GM12874 (cell line): ENCODE results near the gene TTC34.

ENCODE experiments used
- CTCF ChIP-seq: IDR thresholded peaks from 2 replicates; pipeline ENCODE4 v1.5.1; 2011; ENCODE audit warnings: low read depth, mild to moderate bottlenecking, control low read depth, low read length, moderate library complexity; ENCODE audit not compliant: insufficient read depth

The TTC34 gene

DNA sequence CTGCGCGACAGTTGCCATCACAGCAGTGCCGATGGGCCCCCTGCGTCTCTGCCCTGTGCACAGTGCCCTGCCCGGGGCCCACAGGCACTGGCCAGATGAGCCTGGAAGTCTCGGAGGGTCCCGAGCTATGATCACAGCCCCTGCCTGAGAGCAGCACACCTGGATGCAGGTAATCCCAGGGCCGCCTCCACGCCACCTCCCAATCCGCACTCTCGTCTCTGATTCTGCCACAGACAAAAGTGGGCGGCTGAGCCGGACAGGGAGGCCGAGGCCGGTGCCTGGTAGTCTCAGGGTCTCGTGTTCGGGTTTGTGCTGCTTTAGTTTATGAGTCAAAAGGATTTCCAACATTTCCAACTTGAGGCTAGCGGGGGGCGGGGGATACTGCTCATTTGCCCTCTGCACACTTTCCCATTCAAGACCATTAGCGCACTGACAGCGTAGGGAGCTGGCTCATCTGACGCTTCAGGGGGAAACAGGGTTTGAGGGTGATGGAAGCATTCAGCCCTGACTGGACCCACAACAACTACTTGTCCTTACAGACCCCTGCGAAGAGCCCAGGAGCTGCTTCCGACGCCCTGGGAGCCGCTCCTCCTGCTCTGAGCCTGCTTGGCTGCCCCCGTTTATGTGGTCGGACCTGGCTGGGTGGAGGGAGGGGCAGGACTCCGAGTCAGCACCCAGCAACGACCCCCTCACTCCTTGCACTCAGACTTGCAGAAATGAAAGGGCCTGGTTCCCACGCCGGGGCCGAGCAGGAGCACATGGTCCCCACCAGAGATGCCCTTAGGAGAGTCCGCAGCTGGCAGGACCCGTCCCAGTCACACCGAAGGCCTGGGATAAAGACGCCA lies 1.8 kb upstream of the TTC34 start:
- no peak for TF ChIP-seq CTCF

- no peak for TF ChIP-seq CTCF
These were observed 998 bp upstream of the TTC34 start for GRCh38 chr1:2802421-2802961.

- no peak for TF ChIP-seq CTCF
These were observed 447 bp downstream of the TTC34 start for GRCh38 chr1:2801046-2801445.

- TF ChIP-seq CTCF = no peak
These were observed 838 bp downstream of the TTC34 start for GRCh38 chr1:2800664-2801045.

- TF ChIP-seq CTCF = no peak
These were observed 1.5 kb downstream of the TTC34 start for GRCh38 chr1:2799811-2800663.

- TF ChIP-seq CTCF = no peak
These were observed 3.8 kb downstream of the TTC34 start for GRCh38 chr1:2797741-2798016.
